Cardiac muscle cell (in vitro differentiated cells and primary cell): Measurements from ENCODE around the gene CAPS. TPM values are rescaled to one million over a fixed set of nuclear protein-coding genes. Genes with fewer than 3 reads are reported as not detected.

Experiments used
- DNase-seq, 2 donors: peaks; one replicate each; pipeline versions ENCODE4 v3.0.0 to v3.0.0-alpha.2; 2010 to 2017; ENCODE audit warnings: low read depth in 1 of 2, low spot score in 1 of 2
- H3K27ac ChIP-seq: fragments of 200-600 bp; sonication (generic); 2 replicates; pipeline ENCODE4 v1.5.1; 2016
- H3K27me3 ChIP-seq: fragments of 200-600 bp; sonication (generic); 2 replicates; pipeline ENCODE4 v1.6.0; 2016; ENCODE audit warnings: control low read depth
- H3K36me3 ChIP-seq: fragments of 200-600 bp; sonication (generic); 2 replicates; pipeline ENCODE4 v1.5.1; 2016; ENCODE audit warnings: control low read depth
- H3K4me1 ChIP-seq: fragments of 200-600 bp; sonication (generic); 2 replicates; pipeline ENCODE4 v1.8.1; 2017; ENCODE audit warnings: low read depth, mild to moderate bottlenecking, mixed run types
- H3K4me3 ChIP-seq: fragments of 200-600 bp; sonication (generic); 2 replicates; pipeline ENCODE4 v1.5.1; 2016; ENCODE audit warnings: mild to moderate bottlenecking
- H3K9me3 ChIP-seq: fragments of 200-600 bp; sonication (generic); 2 replicates; pipeline ENCODE4 v1.5.1; 2017; ENCODE audit warnings: low read depth, mild to moderate bottlenecking, control low read depth
- polyA plus RNA-seq: library from polyadenylated mRNA; unstranded; fragments of >200 nt; fragmentation: Nextera tagmentation; extraction: Ambion mirVana; gene quantifications from 2 replicates; pipeline ENCODE4 v1.2.1, GENCODE V29; 2016
- total RNA-seq: library from RNA; depleted of rRNA; stranded (reverse); fragments of >200 nt; gene quantifications from 2 replicates; pipeline ENCODE4 v1.2.3, GENCODE V29; 2016
- TF ChIP-seq, protein P1 (sequence below): IDR thresholded peaks from 2 replicates; pipeline ENCODE4 v1.5.1; 2012; ENCODE audit warnings: low read depth, mild to moderate bottlenecking, low read length

The CAPS gene
- total and polyA plus RNA-seq, 2 experiments from 2014 or later, result 14.1 to 23.6 TPM

DNA sequence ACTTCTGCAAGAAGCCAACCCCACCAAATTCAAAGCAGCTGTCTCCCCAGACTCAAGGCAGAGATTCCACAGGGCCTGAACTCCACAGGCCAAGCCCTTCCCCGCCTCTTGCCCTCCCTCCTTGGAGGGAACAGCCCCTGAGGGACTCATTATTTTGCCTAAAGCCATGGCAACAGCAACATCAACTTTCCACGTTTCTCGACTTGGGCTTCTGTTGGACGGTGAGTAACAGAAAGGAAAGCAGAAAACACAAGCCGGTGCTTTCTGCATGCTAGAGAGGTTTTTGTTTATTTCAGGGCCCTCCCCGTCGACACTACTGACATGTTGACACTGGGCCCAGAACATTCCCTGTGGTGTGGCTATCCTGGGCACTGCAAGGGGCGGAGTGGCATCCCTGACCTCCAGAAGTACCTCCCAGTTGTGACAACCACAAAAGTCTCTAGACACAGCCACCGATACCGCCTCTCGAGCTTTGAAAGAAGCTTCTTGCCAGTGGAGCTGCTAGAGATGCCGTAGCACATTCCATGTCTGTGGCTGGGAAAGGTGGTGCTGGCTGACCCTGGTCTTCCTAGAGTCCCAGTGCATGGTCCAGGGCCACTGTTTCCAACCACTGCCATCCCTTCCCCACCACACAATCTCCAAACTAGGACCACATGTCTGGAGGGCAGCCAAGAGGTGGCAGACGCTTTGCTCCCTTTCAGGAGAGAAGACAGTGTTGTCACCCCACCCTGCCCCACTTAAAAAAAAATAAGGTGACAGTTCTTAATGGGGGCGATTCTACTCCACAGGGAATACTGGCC lies 12.8 kb downstream of the CAPS start:
- Histone ChIP-seq H3K4me3 (no peak overlapping the region), H3K36me3 (peaks cover 84% of the 10 kb centered on the region), H3K4me1 (no peaks in the 10 kb centered on the region), H3K27ac (no peak overlapping the region), H3K9me3 (no peaks in the 10 kb centered on the region), H3K27me3 (no peaks in the 10 kb centered on the region)
- TF ChIP-seq, protein P1, sequence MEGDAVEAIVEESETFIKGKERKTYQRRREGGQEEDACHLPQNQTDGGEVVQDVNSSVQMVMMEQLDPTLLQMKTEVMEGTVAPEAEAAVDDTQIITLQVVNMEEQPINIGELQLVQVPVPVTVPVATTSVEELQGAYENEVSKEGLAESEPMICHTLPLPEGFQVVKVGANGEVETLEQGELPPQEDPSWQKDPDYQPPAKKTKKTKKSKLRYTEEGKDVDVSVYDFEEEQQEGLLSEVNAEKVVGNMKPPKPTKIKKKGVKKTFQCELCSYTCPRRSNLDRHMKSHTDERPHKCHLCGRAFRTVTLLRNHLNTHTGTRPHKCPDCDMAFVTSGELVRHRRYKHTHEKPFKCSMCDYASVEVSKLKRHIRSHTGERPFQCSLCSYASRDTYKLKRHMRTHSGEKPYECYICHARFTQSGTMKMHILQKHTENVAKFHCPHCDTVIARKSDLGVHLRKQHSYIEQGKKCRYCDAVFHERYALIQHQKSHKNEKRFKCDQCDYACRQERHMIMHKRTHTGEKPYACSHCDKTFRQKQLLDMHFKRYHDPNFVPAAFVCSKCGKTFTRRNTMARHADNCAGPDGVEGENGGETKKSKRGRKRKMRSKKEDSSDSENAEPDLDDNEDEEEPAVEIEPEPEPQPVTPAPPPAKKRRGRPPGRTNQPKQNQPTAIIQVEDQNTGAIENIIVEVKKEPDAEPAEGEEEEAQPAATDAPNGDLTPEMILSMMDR, result no peak
- peak in 1 of 2 donors; percentile 38 for DNase-seq

GRCh38 chr19:5927441-5927821 lies 13.4 kb downstream of the CAPS start:
- peaks cover 83% of the 10 kb centered on the region for H3K36me3 ChIP-seq
- no peak for DNase-seq
- H3K4me1 ChIP-seq, result no peaks in the 10 kb centered on the region
- TF ChIP-seq, protein P1, result no peak
- no peak overlapping the region for H3K27ac ChIP-seq
- no peaks in the 10 kb centered on the region for H3K9me3 ChIP-seq
- no peak overlapping the region for H3K4me3 ChIP-seq
- no peaks in the 10 kb centered on the region for H3K27me3 ChIP-seq

DNA sequence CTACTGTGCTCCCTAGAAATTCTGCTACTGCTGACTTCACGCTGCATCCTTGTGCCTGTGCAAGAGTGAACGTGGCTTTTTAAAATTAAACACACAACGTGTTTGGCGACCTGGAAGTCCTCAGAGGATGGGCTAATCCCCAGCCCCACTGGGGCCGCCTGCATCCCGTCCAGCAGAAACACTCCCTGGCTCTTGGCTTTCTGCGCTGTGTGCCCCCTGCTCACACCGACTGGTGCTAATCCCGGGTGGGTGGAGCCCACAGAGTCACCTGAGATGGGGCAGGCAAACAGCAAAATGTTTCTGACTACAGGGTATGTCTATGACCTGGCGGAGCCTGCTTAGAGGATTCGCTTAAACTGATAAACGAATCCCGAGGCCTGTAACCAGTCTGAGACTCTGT lies 15.1 kb downstream of the CAPS start:
- no peaks in the 10 kb centered on the region for H3K4me1 ChIP-seq
- H3K9me3 ChIP-seq, result no peaks in the 10 kb centered on the region
- H3K27me3 ChIP-seq, result no peaks in the 10 kb centered on the region
- TF ChIP-seq, protein P1, result no peak
- H3K27ac ChIP-seq, result no peak overlapping the region
- H3K4me3 ChIP-seq, result no peak overlapping the region
- DNase-seq, result no peak
- H3K36me3 ChIP-seq, result peaks cover 70% of the 10 kb centered on the region

GRCh38 chr19:5929625-5930024 lies 15.6 kb downstream of the CAPS start:
- Histone ChIP-seq H3K9me3 (no peaks in the 10 kb centered on the region), H3K27me3 (no peaks in the 10 kb centered on the region), H3K36me3 (peaks cover 66% of the 10 kb centered on the region), H3K4me1 (no peaks in the 10 kb centered on the region), H3K27ac (no peak overlapping the region), H3K4me3 (no peak overlapping the region)
- no peak for DNase-seq
- TF ChIP-seq, protein P1, result no peak

DNA sequence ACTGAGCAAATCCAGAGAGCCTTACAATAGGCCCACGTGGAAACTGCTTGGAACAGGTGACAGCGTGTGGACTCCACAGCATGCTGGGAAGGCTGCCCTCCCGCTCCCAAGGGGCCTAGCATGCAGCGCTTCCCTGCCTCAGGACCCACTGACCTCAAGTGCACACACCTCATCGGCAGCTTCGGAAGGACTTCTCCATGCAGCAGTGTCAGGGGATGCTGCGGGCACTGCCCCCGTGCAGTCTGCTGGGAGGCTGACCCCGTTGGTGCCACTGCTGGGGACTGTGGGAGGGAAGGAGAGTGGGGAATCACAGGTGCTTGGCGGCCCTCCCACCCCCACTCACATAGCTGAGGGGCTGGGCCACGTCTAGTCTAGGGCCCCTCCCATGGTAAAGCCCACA lies 17.2 kb downstream of the CAPS start:
- no peak overlapping the region for H3K4me3 ChIP-seq
- peaks cover 55% of the 10 kb centered on the region for H3K36me3 ChIP-seq
- no peaks in the 10 kb centered on the region for H3K9me3 ChIP-seq
- TF ChIP-seq, protein P1, result no peak
- H3K27ac ChIP-seq, result no peak overlapping the region
- H3K4me1 ChIP-seq, result no peaks in the 10 kb centered on the region
- H3K27me3 ChIP-seq, result no peaks in the 10 kb centered on the region
- DNase-seq, result no peak
